NCI-H2081 (cell line): Measurements from ENCODE around the gene OR1I1.
A peak's percentile ranks its signal among the peaks of the same experiment; 100 is the strongest.

Experiments used
- DNase-seq, 2 experiments: peaks; one replicate each; lab custom pipeline; 2025; lab: John Stamatoyannopoulos, UW

Gene OR1I1

GRCh38 chr19:15118789-15119494 is 36.9 kb downstream of the OR1I1 start:
- DNase-seq = no peak

GRCh38 chr19:15120135-15121026 is 38.4 kb downstream of the OR1I1 start:
- DNase-seq = no peak

GRCh38 chr19:15122331-15123030 is 40.5 kb downstream of the OR1I1 start:
- DNase-seq = no peak

- no peak for DNase-seq
Measured at GRCh38 chr19:15123031-15123890, 41.2 kb downstream of the OR1I1 start.

- peak in 1 of 2 experiments; percentile 30 for DNase-seq
Measured at GRCh38 chr19:15123900-15124299, 41.9 kb downstream of the OR1I1 start.

GRCh38 chr19:15124572-15125231 is 42.7 kb downstream of the OR1I1 start:
- no peak for DNase-seq

GRCh38 chr19:15125232-15126067 is 43.4 kb downstream of the OR1I1 start:
- peak; percentile 97 to 99 for DNase-seq

- DNase-seq = no peak
Measured at GRCh38 chr19:15126131-15126910, 44.3 kb downstream of the OR1I1 start.

GRCh38 chr19:15128162-15128770 is 46.3 kb downstream of the OR1I1 start:
- no peak for DNase-seq

GRCh38 chr19:15129856-15130585 is 48.0 kb downstream of the OR1I1 start:
- no peak for DNase-seq

- DNase-seq = no peak
Measured at GRCh38 chr19:15136234-15136954, 54.4 kb downstream of the OR1I1 start.

- no peak for DNase-seq
Measured at GRCh38 chr19:15137777-15138176, 55.8 kb downstream of the OR1I1 start.

- no peak for DNase-seq
Measured at GRCh38 chr19:15138427-15138826, 56.4 kb downstream of the OR1I1 start.

GRCh38 chr19:15141143-15141542 is 59.1 kb downstream of the OR1I1 start:
- DNase-seq = no peak

GRCh38 chr19:15142313-15142712 is 60.3 kb downstream of the OR1I1 start:
- DNase-seq = no peak
